Ascending aorta (tissue), 2 donors: ENCODE results near the gene COTL1. TPM values are rescaled to one million over a fixed set of nuclear protein-coding genes. Genes with fewer than 3 reads are reported as not detected.

Experiments
- DNase-seq, 2 donors: peaks; one replicate each; pipeline ENCODE4 v3.0.0-alpha.2; 2019; ENCODE audit warnings: low spot score in 2 of 2
- H3K27ac ChIP-seq, 2 donors: fragments of 200-600 bp; sonication (generic); one replicate each; pipeline ENCODE4 v1.5.1; 2016 to 2017; ENCODE audit warnings: mild to moderate bottlenecking in 1 of 2
- H3K27me3 ChIP-seq: fragments of 200-600 bp; sonication (generic); one replicate; pipeline ENCODE4 v1.5.1; 2017
- H3K36me3 ChIP-seq, 2 donors: fragments of 200-600 bp; sonication (generic); one replicate each; pipeline ENCODE4 v1.5.1; 2016
- H3K4me1 ChIP-seq, 2 donors: fragments of 200-600 bp; sonication (generic); one replicate each; pipeline ENCODE4 v1.5.1; 2016 to 2017; ENCODE audit warnings: mild to moderate bottlenecking in 1 of 2
- H3K4me3 ChIP-seq, 2 donors: fragments of 200-600 bp; sonication (generic); one replicate each; pipeline ENCODE4 v1.5.1; 2016 to 2017; ENCODE audit warnings: mild to moderate bottlenecking in 1 of 2
- H3K9me3 ChIP-seq, 2 donors: fragments of 200-600 bp; sonication (generic); one replicate each; pipeline ENCODE4 v1.5.1; 2016
- CTCF ChIP-seq, 3 experiments: fragments of 200-600 bp in 2 of 3; fragments of 450-650 bp in 1 of 3; sonication (generic) in 2 of 3; IDR thresholded peaks; one replicate each; pipeline ENCODE4 v1.5.1; 2016 to 2019; ENCODE audit warnings: antibody characterized with exemption in 3 of 3, mild to moderate bottlenecking in 1 of 3, moderate library complexity in 1 of 3
- intact Hi-C: fragments of 100-400 bp; cut with DNase I; formaldehyde crosslinking; loops from one replicate; pipeline ENCODE4 v1.15.1; 2023
- total RNA-seq: library from RNA; depleted of rRNA; stranded (reverse); fragments of >200 nt; gene quantifications from one replicate; pipeline ENCODE4 v1.1.0, GENCODE V29; 2016

Gene COTL1
- total RNA-seq, 1 donor from 2014 or later = 120 TPM

- peaks cover 15 to 16% of the 10 kb centered on the region in 2 donors for H3K4me1 ChIP-seq
- no peaks in the 10 kb centered on the region for H3K9me3 ChIP-seq
- no peak overlapping the region for H3K4me3 ChIP-seq
- H3K27me3 ChIP-seq = no peaks in the 10 kb centered on the region
- intact Hi-C loops = no loop called here
- TF ChIP-seq CTCF (IDR thresholded peaks at IDR 0.05) = no peak
- no peaks in the 10 kb centered on the region for H3K36me3 ChIP-seq
- no peak for DNase-seq
- H3K27ac ChIP-seq = no peak overlapping the region
Measured at GRCh38 chr16:84535408-84535807, 82.5 kb downstream of the COTL1 start.

GRCh38 chr16:84534815-84535214, 83.1 kb downstream of the COTL1 start:
- Histone ChIP-seq H3K9me3 (no peaks in the 10 kb centered on the region), H3K4me1 (peaks cover 15 to 16% of the 10 kb centered on the region in 2 donors), H3K27ac (no peak overlapping the region), H3K4me3 (no peak overlapping the region), H3K36me3 (no peaks in the 10 kb centered on the region), H3K27me3 (no peaks in the 10 kb centered on the region)
- DNase-seq = no peak
- TF ChIP-seq CTCF (IDR thresholded peaks at IDR 0.05) = no peak
- intact Hi-C loops = loop anchor here (5.0 kb wide), 1 partner anchor 47 kb away; no protein-coding TSS in a partner anchor

GRCh38 chr16:84532855-84533486, 84.9 kb downstream of the COTL1 start:
- peak overlapping the region; percentile 58 to 80 for H3K27ac ChIP-seq
- no peak overlapping the region for H3K4me3 ChIP-seq
- intact Hi-C loops = loop anchor here (1.0 to 5.0 kb wide), 3 partner anchors 49 to 85 kb away; partner anchors contain the start of gene COTL1

GRCh38 chr16:84532291-84532724, 85.6 kb downstream of the COTL1 start:
- H3K27me3 ChIP-seq = no peaks in the 10 kb centered on the region
- TF ChIP-seq CTCF (IDR thresholded peaks at IDR 0.05) = no peak
- DNase-seq = peak in 1 of 2 donors; percentile 91
- H3K4me3 ChIP-seq = no peak overlapping the region
- intact Hi-C loops = loop anchor here (1.0 to 5.0 kb wide), 3 partner anchors 50 to 86 kb away; partner anchors contain the start of gene COTL1
- no peaks in the 10 kb centered on the region for H3K36me3 ChIP-seq
- peaks cover 26% of the 10 kb centered on the region in 2 donors for H3K4me1 ChIP-seq
- H3K9me3 ChIP-seq = no peaks in the 10 kb centered on the region
- H3K27ac ChIP-seq = peak overlapping the region; percentile 58 to 80

More at GRCh38 chr16:84532855-84533486, 84.9 kb downstream of the COTL1 start:
- Histone ChIP-seq H3K4me1 (peaks cover 19% of the 10 kb centered on the region in 2 donors), H3K36me3 (no peaks in the 10 kb centered on the region), H3K9me3 (no peaks in the 10 kb centered on the region), H3K27me3 (no peaks in the 10 kb centered on the region)
- DNase-seq = no peak
- no peak for TF ChIP-seq CTCF (IDR thresholded peaks at IDR 0.05)

GRCh38 chr16:84531671-84532111, 86.2 kb downstream of the COTL1 start:
- H3K27me3 ChIP-seq = no peaks in the 10 kb centered on the region
- intact Hi-C loops = loop anchor here (1.0 to 5.0 kb wide), 3 partner anchors 51 to 87 kb away; partner anchors contain the start of gene COTL1
- no peak overlapping the region for H3K4me3 ChIP-seq
- H3K4me1 ChIP-seq = peaks cover 26 to 29% of the 10 kb centered on the region in 2 donors
- H3K27ac ChIP-seq = peak overlapping the region; percentile 58 to 80
- no peaks in the 10 kb centered on the region for H3K9me3 ChIP-seq
- DNase-seq = no peak
- TF ChIP-seq CTCF (IDR thresholded peaks at IDR 0.05) = no peak
- H3K36me3 ChIP-seq = no peaks in the 10 kb centered on the region
